ENCODE results near the gene LDLRAD4. TPM values are rescaled to one million over a fixed set of nuclear protein-coding genes. Genes with fewer than 3 reads are reported as not detected.

LDLRAD4 gene
- total RNA-seq, 6 donors from 2014 or later = 19.5 to 26.6 (median 24.4) TPM

DNA sequence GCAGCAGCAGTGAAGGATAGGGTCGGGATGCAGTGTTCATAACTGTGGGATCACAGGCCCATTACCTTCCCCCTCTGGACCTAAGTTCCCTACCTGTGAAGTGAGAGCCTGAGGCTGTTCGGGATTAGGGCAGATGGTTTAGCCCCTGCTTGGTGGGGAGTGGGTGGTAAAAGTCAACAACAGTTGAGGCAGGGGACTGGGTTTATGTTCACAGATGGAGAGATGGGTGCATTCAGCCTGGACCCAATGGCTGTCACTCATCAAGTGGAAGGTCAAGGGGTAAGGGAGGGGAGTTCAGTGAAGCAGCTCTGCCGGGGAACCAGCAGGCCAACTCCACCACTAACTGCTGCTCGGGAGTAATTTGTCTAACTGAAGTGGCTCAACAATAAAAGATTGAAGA is 327.4 kb downstream of the LDLRAD4 start:
- H3K9me3 ChIP-seq = no peaks in the 10 kb centered on the region
- H3K4me1 ChIP-seq = peaks cover 0 to 18% (median 9%) of the 10 kb centered on the region in 4 donors
- no peak overlapping the region for H3K27ac ChIP-seq
- no peak overlapping the region for H3K4me3 ChIP-seq
- H3K36me3 ChIP-seq = no peaks in the 10 kb centered on the region
- H3K27me3 ChIP-seq = no peaks in the 10 kb centered on the region
- TF ChIP-seq POLR2AphosphoS5 (IDR thresholded peaks at IDR 0.05) (no peak), EP300 (IDR thresholded peaks at IDR 0.05) (no peak), POLR2A (IDR thresholded peaks at IDR 0.05) (no peak)
- TF ChIP-seq, protein P1, sequence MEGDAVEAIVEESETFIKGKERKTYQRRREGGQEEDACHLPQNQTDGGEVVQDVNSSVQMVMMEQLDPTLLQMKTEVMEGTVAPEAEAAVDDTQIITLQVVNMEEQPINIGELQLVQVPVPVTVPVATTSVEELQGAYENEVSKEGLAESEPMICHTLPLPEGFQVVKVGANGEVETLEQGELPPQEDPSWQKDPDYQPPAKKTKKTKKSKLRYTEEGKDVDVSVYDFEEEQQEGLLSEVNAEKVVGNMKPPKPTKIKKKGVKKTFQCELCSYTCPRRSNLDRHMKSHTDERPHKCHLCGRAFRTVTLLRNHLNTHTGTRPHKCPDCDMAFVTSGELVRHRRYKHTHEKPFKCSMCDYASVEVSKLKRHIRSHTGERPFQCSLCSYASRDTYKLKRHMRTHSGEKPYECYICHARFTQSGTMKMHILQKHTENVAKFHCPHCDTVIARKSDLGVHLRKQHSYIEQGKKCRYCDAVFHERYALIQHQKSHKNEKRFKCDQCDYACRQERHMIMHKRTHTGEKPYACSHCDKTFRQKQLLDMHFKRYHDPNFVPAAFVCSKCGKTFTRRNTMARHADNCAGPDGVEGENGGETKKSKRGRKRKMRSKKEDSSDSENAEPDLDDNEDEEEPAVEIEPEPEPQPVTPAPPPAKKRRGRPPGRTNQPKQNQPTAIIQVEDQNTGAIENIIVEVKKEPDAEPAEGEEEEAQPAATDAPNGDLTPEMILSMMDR (IDR thresholded peaks at IDR 0.05) = no peak
- WGBS, 2 donors = 82 to 91% methylated on average over 4 of the region's 4 CpGs
- no peak for DNase-seq
- no peak for ATAC-seq (ENCODE audit: low FRiP score in 2 of 2)

DNA sequence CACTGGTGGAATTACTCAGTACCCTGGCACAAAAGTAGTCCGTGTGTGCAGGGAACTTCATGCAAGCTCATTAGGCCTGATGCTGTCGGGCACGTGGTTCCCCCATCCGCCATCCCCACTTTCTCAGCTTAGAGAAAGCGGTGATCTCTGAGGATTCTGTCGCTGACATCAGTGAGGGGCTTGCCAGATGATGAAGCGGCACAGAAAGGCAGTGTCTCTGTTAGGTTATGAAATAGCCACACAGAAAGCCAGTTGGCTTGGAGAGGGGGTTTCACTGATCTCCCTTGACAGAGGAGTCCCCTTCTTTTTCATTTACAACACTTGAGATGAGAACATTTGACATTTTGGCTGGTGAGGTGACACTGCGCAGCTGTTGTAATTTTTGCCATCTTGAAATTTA is 328.1 kb downstream of the LDLRAD4 start:
- Histone ChIP-seq H3K27me3 (no peaks in the 10 kb centered on the region), H3K4me1 (peaks cover 0 to 18% (median 9%) of the 10 kb centered on the region in 4 donors), H3K9me3 (no peaks in the 10 kb centered on the region), H3K4me3 (no peak overlapping the region), H3K36me3 (no peaks in the 10 kb centered on the region), H3K27ac (no peak overlapping the region)
- WGBS, 2 donors = 87 to 88% methylated on average over 8 of the region's 8 CpGs
- DNase-seq (no peak), ATAC-seq (ENCODE audit: low FRiP score in 2 of 2) (no peak)
- TF ChIP-seq POLR2A (IDR thresholded peaks at IDR 0.05) (no peak), EP300 (IDR thresholded peaks at IDR 0.05) (no peak), POLR2AphosphoS5 (IDR thresholded peaks at IDR 0.05) (no peak)
- TF ChIP-seq, protein P1 (IDR thresholded peaks at IDR 0.05) = no peak

DNA sequence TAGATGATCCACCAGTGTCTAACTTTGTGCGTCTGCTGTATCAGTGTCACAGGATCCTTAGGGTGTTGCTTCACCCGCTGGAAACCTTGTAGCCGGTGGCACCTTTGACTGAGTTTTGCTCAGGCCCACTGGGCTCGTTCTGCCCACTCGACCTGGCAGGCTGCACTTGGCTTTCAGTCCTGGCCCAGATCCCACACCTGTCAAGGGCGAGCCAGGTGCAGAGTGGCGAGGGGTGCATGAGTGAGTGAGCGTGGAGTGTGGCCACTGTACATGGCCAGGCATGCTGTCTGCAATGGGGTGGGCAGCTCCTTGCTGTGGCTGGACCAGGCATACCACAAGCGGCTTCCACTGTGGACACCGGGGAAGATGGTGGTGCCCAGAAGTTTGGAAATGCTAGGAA is 328.8 kb downstream of the LDLRAD4 start:
- DNase-seq = no peak
- no peaks in the 10 kb centered on the region for H3K36me3 ChIP-seq

DNA sequence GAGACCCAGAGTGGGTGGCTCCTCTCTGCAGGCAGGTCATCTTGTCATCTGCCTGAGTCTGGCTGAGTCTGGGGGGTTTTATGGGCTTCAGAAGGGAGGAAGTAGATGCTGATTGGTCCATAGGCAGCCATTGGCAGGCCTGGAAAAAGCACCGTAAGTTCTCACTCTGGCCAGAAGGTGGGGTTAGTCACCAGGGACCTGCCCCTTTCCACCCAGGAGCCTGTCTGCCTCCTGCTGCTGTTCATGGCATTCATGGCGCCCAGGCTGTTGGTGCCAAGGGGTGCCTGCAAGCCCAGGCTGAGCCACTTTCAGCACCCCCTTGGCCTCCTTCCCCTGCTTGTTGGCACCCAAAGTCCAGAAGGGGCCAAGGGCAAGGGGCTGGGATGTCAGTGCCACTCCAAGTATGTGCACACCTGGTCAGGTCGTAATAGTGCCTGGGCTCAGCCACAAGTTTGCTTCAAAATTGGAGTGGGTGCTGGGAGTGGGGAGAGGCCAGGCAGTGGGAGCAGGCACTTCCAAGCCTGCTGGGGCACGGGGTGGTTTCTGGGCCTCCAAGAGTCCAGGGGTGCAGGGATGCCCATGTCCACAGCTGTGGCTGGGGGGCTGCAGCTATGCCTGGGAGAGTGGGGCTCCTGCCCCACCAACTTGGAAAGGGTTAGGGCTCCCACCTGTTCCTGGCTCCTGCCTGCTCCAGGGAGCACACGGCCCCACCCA is 329.7 kb downstream of the LDLRAD4 start:
- peaks cover 0 to 18% (median 9%) of the 10 kb centered on the region in 4 donors for H3K4me1 ChIP-seq
- WGBS, 2 donors = 90 to 100% methylated on average over 2 to 5 of the region's 5 CpGs
- H3K36me3 ChIP-seq = no peaks in the 10 kb centered on the region
- DNase-seq (no peak), ATAC-seq (ENCODE audit: low FRiP score in 2 of 2) (no peak)
- no peak overlapping the region for H3K4me3 ChIP-seq
- no peaks in the 10 kb centered on the region for H3K9me3 ChIP-seq
- no peaks in the 10 kb centered on the region for H3K27me3 ChIP-seq
- no peak for TF ChIP-seq EP300 (IDR thresholded peaks at IDR 0.05)
- TF ChIP-seq POLR2AphosphoS5 (IDR thresholded peaks at IDR 0.05) = no peak
- no peak for TF ChIP-seq POLR2A (IDR thresholded peaks at IDR 0.05)
- TF ChIP-seq, protein P1 (IDR thresholded peaks at IDR 0.05) = no peak
- H3K27ac ChIP-seq = no peak overlapping the region

More for the DNA sequence above, 328.8 kb downstream of the LDLRAD4 start:
- Histone ChIP-seq H3K27me3 (no peaks in the 10 kb centered on the region), H3K9me3 (no peaks in the 10 kb centered on the region), H3K27ac (no peak overlapping the region), H3K4me3 (no peak overlapping the region), H3K4me1 (peaks cover 0 to 18% (median 9%) of the 10 kb centered on the region in 4 donors)
- TF ChIP-seq POLR2A (IDR thresholded peaks at IDR 0.05) = no peak
- no peak for TF ChIP-seq POLR2AphosphoS5 (IDR thresholded peaks at IDR 0.05)
- TF ChIP-seq, protein P1 (IDR thresholded peaks at IDR 0.05) = no peak
- TF ChIP-seq EP300 (IDR thresholded peaks at IDR 0.05) = no peak
- WGBS, 2 donors = 74 to 75% methylated on average over 5 to 10 of the region's 10 CpGs
- ATAC-seq (ENCODE audit: low FRiP score in 2 of 2) = no peak

Data from upper lobe of left lung (tissue), 6 donors.